ENCODE data around the gene KHDC1.

GRCh38 chr6:73225396-73225795 lies 37.6 kb downstream of the KHDC1 start, which contains the start of gene KHDC1L:
- no peak for TF ChIP-seq CTCF (IDR thresholded peaks at IDR 0.05)
- TF ChIP-seq POLR2AphosphoS5 (IDR thresholded peaks at IDR 0.05) = no peak
- TF ChIP-seq POLR2A (IDR thresholded peaks at IDR 0.05; ENCODE audit: low read depth) = no peak
- no peak for TF ChIP-seq EP300 (IDR thresholded peaks at IDR 0.05)
